Measurements from ENCODE around the gene TMUB1.

Gene TMUB1

DNA sequence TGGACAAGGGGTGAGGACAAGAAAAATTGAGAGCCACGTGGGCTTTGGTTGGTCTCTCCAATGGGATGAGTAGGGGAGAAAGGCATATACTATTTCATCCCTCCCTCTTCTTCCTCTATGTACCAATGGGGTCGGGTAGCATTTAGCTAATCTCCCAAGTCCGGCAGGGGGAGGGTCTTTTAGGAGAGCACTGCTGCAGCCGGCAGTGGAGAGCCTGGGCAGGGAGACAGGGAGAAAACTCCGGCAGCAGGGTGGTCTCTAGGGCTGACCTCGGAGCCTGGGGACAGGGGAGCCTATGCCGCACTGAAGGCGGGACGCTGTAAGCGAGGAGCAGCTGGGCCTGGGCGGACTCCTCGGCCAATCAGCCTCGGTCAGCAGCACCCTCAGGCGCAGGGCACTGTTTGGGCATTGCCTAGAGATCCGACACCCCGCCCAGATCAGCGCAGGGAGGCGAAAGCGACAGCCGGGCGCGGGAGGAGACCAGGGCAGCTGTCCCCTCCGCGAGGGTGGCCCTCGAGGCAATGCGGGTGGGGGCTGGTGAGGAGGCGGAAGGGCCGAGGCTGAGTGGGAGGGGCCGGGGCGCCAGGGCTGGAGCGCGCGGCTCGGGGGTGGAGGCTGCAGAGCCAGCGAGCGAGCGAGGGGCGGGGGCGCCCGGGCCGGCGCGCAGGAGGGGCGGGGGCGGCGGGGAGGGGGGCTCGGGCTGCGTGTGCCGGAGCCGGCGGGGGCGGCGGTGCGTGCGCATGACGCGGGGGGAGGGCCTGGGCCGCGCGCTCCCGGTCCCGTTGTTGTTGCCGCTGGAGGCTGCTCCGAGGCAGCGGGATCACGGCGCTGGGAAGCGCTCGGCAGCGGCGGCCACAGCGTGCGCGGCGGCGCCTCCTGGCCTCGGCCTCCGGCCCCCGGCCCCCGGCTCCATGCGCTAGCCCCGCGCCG is 2.7 kb upstream of the TMUB1 start, which contains the start of gene AGAP3:
Gene AGAP3, plus strand, starts transcription at position 785 of the 930 bp plus-strand sequence. CDS start 267 bp downstream, outside the sequence.
- peak; percentile 35 to 47 for DNase-seq (ENCODE audit: low read depth in 2 of 2)

DNA sequence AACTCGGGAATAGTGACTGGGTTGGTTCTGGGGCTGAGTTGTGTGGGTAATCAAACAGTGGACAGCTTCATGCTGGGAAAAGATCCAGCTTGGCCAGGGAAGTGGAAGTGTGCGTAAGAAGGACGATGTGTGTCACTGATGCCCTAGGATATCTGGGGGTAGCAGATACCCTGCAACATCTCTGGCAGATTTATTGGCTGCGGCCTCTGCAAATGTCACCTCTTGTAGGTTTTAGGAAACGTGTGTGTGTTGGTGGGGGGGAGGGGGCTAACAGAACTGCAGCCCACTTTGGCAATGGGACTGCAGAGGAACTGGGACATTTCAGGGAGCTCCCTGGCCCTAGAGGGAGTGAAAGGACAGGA is 2.0 kb upstream of the TMUB1 start:
- DNase-seq (ENCODE audit: low read depth in 2 of 2): no peak

DNA sequence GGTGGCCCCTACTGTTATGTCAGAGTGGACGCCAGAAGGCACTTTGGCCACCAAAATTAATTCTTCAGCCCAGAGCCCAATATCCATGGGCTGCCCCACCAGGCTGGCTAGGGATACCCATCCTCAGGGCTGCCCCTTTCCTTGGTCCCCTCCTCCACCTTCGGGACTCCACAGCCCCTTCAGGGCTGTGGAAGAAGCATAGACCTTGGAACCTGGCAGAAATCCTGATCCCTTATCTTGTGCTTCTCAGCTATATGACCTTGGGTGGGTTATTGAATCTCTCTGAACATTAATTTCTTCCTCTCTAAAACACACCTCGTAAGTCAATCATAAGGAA is 499 bp upstream of the TMUB1 start:
- no peak for DNase-seq (ENCODE audit: low read depth in 2 of 2)

GRCh38 chr7:151082141-151083070 is 887 bp downstream of the TMUB1 start:
- no peak for DNase-seq (ENCODE audit: low read depth in 2 of 2)

DNA sequence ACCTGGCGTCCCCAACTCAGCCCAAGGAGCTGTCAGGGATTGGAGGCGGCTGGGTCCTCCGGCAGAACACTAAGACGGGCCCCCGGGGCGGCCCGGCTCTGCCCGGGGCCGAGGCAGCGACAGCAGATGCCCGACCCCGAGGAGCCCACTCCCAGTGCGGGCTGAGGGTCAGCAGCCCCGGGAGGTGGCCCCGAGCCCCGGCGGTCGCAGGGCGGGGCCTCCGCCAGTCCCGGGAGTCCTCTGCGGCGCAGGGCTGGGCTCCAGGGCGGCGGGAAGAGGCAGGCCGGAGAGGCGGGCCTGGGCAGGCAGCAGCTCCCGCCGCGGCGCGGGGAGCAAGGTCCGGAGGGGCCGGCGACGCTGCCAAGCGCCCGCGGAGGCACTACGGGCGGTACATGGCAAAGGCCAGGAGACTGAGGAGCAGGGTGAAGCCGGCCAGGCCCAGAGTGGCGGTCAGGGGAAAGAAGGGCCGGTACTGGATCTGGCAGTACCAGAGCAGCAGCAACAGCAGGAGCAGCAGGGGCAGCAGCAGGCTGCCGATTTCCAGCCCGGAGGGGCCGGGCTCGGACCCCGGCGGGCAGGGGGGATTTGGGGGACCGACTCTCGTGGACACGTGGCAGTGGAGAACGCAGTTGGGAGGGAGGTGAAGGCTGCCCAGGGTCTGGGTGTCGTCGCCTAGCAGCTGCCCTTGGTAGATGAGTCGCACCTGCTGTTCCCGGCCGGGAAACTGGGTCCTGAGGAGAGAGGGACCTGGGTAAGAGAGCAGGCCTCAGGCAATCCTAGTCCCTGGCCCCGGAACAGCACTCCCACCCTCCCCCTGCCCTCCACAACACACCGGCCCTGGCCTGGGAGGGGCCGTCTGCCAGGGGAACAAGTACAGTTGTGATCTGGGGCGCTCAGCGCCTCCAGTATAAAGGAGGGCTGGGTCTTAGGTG is 1.9 kb downstream of the TMUB1 start:
- DNase-seq (ENCODE audit: low read depth in 2 of 2): no peak

DNA sequence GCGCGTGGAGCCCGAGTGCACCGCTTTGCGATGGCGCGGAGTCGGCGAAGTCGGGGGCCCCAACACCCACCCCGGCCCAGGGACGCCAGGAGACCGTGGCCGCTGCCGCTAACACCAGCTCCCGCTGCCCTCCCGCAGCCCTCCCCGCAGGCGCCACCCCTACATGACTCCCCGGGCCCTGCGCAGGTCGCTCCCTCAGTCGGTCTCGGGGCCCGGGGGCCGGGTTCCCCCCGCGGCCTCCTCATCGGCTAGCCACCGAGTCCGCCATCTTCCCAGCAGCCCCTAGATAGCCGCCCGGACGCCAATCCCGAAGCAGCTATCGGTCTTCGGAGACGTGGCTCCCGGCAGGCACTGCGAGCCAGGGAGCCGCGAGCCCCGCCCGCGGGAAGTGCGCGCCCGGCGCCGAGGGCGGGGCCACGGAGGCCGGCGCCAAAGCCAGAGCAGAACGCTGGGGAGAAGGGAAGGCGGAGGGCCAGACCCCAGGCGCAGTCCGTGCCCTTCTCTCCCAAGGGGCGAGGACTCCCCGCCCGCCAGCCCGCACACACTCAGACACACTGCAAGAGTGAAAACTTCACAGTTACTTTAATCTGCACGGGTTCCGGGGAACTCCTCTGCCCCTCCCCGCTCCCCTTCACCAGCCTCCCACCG is 2.6 kb downstream of the TMUB1 start, which contains the start of gene FASTK:
Gene FASTK, minus strand, starts transcription at position 288 of the 648 bp plus-strand sequence. Its CDS starts 43 bp downstream, at position 245.
- DNase-seq (ENCODE audit: low read depth in 2 of 2): peak; percentile 78 to 80

DNA sequence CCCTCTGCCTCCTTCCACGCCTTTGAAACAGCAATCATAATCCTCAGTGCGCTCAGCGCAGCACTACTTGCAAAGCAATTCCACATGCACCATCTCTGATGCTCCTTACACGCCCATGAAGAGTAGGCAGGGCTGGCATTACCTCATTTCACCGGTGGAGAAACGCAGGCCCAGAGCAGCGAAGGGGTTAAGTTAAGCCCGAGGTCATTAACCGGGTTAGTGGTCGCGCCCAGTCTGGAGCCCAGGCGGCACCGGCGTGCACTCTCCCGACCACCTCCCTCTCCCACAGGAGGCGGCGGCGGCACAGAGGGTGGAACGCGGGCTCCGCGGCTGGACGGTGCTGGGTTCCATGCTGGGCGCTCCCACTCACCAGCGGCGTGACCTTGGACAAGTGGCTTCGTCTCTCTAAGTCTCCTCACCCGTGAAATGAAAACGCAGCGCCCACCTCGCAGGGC is 3.2 kb downstream of the TMUB1 start:
- no peak for DNase-seq (ENCODE audit: low read depth in 2 of 2)

- no peak for DNase-seq (ENCODE audit: low read depth in 2 of 2)
Measured at GRCh38 chr7:151079199-151079910, 3.9 kb downstream of the TMUB1 start.

GRCh38 chr7:151078233-151079040 is 4.9 kb downstream of the TMUB1 start:
- no peak for DNase-seq (ENCODE audit: low read depth in 2 of 2)

DNA sequence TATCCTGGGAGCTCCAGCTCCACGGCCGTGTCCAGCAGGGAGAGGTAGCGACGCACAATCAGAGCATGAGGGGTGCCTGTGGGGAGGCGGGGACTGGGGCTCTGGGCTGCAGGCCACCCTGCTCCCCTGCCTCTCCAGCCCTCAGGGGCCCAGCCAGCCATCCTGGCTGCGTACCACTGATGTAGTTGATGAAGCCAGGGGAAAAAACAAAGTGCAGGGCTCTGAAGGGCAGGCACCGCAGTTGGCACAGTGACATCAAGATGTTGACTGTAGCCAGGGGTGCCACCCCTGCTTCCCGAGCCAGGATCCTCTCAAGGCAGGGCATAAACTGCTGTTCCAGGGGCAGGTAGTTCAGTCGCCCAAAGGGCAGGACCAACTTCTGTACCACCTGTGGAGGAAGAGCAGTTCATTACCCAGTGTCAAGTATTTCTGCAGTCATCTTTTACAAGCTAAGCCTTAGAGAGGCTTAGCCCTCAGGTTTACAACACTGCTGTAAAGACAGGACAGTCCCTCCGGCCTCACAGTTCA is 5.5 kb downstream of the TMUB1 start:
- no peak for DNase-seq (ENCODE audit: low read depth in 2 of 2)

DNA sequence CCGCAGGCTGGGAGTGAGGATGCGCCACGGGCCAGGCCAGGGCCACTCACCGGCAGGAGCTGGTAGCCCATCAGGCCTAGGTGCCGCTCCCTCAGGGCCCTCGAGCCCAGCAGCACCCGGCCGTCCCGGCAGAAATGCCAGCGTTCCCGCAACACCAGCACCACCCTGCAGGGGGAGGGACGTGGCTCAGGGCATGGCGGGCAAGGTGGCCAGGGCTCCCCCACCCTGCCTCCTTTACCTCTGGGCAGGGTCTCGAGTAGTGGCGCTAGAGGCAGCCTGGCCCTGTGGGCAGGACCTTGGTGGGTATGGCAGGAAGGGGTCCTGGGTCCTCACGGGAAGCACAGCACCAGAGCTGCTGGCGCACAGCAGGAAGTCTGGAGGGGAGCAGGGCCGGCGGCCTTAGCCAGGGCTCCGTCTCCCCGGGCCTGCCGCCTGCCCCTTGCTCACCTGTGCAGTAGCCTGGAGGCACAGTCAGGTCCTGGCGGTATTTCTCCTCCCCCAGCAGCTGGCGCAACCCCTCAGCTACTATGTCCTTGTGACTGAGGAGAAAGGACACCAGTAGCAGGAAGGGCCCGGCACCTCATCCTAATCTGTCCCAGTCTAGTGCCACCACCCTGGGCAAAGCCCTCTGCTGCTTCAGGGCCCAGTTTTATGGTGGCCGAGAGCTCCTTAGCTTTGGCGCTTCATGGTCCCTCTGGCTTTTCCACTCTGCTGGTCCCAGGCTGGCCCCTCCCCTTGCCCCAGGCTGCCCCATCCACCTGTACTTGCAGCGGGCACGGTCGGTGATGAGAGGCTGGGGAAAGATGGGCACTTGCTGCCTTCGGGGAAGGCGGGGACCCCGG is 6.2 kb downstream of the TMUB1 start:
- no peak for DNase-seq (ENCODE audit: low read depth in 2 of 2)

GRCh38 chr7:151075978-151076426 is 7.3 kb downstream of the TMUB1 start:
- no peak for DNase-seq (ENCODE audit: low read depth in 2 of 2)

- no peak for DNase-seq (ENCODE audit: low read depth in 2 of 2)
Measured at GRCh38 chr7:151075662-151075971, 7.7 kb downstream of the TMUB1 start.

GRCh38 chr7:151074817-151075661 is 8.3 kb downstream of the TMUB1 start:
- no peak for DNase-seq (ENCODE audit: low read depth in 2 of 2)

GRCh38 chr7:151073990-151074389 is 9.3 kb downstream of the TMUB1 start:
- DNase-seq (ENCODE audit: low read depth in 2 of 2): no peak

DNA sequence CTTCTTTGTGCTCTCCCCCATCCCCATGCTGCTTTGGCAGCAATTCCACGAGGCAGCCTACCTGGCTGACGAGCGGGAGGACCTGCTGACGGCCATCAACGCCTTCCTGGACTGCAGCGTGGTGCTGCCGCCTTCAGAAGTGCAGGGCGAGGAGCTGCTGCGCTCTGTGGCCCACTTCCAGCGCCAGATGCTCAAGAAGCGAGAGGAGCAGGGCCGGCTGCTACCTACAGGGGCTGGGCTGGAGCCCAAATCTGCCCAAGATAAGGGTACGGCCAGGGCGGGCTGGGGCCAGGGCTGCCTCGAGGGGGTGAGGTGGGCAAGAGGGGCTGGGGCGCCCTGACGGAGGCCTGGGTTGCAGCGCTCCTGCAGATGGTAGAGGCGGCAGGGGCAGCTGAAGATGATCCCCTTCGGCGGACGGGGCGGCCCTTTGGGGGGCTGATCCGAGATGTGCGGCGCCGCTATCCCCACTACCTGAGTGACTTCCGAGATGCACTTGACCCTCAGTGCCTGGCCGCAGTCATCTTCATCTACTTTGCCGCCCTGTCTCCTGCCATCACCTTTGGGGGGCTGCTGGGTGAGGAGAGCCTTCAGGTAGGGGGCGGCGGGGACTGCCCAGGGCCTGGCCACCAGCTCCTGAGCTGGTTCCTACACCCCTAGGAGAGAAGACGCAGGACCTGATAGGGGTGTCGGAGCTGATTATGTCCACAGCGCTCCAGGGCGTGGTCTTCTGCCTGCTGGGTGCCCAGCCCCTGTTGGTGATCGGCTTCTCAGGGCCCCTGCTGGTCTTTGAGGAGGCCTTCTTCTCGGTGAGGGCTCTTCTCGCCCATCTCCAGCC is 12.0 kb downstream of the TMUB1 start:
- DNase-seq (ENCODE audit: low read depth in 2 of 2): no peak
